NB4 (cell line): ENCODE data around the gene DNMT1.

Experiments
- DNase-seq: peaks from one replicate; pipeline ENCODE4 v3.0.0; 2010; ENCODE audit warnings: low read depth
- H3K4me3 ChIP-seq: one replicate; pipeline ENCODE4 v1.5.1; 2011; ENCODE audit warnings: mild to moderate bottlenecking, low read depth, low read length, moderate library complexity
- MYC ChIP-seq: IDR thresholded peaks from 2 replicates; pipeline ENCODE4 v1.6.1; 2011; ENCODE audit warnings: low read depth, low read length
- POLR2A ChIP-seq: IDR thresholded peaks from 2 replicates; pipeline ENCODE4 v1.6.1; 2011; ENCODE audit warnings: mild to moderate bottlenecking; ENCODE audit not compliant: insufficient read length; ENCODE audit errors: extremely low read depth
- TF ChIP-seq, protein P1 (sequence below): IDR thresholded peaks from one replicate; pipeline ENCODE4 v1.5.1; 2012; ENCODE audit warnings: low read depth, low read length
- TF ChIP-seq, protein P2 (sequence below): IDR thresholded peaks from 2 replicates; pipeline ENCODE4 v1.6.1; 2011; ENCODE audit warnings: low read depth, low read length

The DNMT1 gene

DNA sequence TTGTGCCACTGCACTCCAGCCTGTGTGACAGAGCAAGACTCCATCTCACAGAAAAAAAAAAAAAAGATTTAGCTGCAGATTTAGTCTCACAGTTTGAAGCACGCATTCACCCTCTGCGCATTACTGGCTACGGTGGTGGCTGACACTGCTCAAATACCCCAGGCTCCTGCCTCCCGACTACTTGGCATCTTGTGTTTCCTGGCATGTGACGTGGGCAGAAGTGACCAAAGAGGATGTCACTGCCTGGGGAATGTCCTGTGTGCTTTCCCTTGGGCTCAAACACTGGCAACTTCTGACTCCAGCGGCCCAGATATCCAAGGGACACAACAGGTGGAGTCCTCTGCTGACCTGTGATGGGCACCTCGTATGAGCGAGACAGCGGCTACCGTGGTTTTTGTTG lies 50.4 kb downstream of the DNMT1 start:
- no peak for DNase-seq
- no peak overlapping the region for H3K4me3 ChIP-seq
- TF ChIP-seq POLR2A (no peak), MYC (no peak)
- TF ChIP-seq, protein P1, sequence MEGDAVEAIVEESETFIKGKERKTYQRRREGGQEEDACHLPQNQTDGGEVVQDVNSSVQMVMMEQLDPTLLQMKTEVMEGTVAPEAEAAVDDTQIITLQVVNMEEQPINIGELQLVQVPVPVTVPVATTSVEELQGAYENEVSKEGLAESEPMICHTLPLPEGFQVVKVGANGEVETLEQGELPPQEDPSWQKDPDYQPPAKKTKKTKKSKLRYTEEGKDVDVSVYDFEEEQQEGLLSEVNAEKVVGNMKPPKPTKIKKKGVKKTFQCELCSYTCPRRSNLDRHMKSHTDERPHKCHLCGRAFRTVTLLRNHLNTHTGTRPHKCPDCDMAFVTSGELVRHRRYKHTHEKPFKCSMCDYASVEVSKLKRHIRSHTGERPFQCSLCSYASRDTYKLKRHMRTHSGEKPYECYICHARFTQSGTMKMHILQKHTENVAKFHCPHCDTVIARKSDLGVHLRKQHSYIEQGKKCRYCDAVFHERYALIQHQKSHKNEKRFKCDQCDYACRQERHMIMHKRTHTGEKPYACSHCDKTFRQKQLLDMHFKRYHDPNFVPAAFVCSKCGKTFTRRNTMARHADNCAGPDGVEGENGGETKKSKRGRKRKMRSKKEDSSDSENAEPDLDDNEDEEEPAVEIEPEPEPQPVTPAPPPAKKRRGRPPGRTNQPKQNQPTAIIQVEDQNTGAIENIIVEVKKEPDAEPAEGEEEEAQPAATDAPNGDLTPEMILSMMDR = no peak
- TF ChIP-seq, protein P2, sequence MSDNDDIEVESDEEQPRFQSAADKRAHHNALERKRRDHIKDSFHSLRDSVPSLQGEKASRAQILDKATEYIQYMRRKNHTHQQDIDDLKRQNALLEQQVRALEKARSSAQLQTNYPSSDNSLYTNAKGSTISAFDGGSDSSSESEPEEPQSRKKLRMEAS = no peak

DNA sequence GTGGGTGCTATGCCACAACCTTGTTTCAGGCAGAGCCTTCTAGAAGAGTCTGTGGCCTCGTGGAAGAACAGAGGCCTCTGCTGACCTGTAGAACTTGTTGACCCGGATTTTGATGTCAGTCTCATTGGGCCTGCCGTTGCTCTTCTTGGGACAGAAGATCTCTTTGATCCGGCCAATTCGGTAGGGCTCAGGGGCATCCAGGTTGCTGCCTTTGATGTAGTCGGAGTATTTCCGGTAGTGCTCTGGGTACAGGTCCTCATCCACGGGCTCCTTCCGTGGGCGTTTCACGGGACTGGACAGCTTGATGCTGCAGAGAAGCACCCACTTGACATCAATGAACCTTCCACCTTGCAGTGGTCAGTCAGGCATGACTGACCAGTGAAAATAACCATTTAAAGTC lies 51.1 kb downstream of the DNMT1 start:
- no peak for DNase-seq

DNA sequence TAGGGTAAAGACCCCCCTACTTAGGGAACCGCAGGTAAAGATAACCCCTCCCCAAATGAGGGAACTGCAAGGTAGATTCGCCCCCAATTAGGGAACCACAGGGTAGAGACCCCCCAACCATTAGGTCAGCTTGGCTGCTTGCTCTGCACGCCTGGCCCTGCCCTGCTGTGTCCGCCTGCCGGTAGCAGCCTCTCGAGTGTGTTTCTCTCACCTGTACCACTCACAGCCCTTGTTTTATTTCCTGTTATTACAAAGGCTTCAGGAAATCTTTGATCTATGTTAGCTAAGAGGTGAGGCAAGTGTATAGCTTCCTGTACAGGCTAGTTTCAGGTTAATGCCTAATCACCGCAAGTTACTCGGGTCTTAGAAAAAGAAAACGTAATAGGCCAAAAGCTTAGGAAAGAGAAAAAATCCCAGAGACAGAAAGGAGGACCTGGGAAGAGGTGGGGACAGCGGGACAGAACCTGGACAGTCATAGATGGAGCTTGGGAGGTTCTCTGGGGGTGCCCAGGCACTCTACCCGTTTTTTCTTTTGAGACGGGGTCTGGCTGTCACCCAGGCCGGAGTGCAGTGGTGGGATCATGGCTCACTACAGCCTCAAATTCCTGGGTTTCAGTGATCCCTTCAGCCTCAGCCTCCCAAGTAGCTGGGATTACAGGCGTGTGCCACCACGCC lies 51.9 kb downstream of the DNMT1 start:
- no peak overlapping the region for H3K4me3 ChIP-seq
- TF ChIP-seq, protein P1 = no peak
- TF ChIP-seq MYC (no peak), POLR2A (no peak)
- TF ChIP-seq, protein P2 = no peak
- no peak for DNase-seq

More for the DNA sequence above, 51.1 kb downstream of the DNMT1 start:
- no peak for TF ChIP-seq POLR2A
- TF ChIP-seq, protein P1 = no peak
- TF ChIP-seq, protein P2 = no peak
- TF ChIP-seq MYC = no peak
- H3K4me3 ChIP-seq = no peak overlapping the region

DNA sequence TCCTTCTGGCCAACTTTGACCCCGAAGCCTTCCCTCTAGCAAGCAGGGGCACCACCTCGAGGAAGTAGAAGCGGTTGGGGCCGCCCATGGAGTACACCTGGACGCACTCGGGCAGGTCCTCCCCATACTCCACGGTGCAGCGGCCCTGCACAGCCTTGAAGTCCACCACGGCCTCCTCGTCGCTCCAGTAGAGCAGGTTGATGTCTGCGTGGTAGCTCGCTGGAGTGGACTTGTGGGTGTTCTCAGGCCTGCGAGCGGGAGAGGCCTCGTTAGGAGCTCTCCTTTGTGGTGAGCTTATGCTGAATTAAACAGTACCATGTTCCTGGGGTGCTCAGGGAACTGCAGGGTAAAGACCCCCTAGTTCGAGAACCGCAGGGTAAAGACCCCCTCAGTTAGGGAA lies 52.8 kb downstream of the DNMT1 start:
- H3K4me3 ChIP-seq = no peak overlapping the region
- TF ChIP-seq, protein P2 = no peak
- TF ChIP-seq POLR2A (no peak), MYC (no peak)
- TF ChIP-seq, protein P1 = no peak
- no peak for DNase-seq

DNA sequence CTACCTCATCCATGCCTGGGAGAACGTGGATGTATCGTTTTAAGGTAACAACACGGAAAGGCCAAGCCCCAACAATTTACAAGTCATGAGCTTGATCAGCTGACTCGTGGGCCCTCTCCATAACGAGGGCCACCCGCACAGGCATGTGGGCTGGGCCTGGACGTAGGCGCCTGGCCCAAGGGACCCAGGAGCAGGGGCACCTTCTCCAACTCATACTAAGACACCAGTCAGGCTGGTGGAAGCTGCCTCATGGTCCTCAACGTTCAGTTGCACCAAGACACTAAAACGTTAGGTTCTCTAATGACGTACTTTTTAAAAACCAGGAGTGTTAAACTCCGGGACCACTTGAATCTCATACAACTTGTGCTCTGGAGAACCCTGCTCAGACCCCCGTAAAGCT lies 53.3 kb downstream of the DNMT1 start:
- H3K4me3 ChIP-seq = no peak overlapping the region
- DNase-seq = no peak
- TF ChIP-seq, protein P1 = no peak
- TF ChIP-seq MYC = no peak
- no peak for TF ChIP-seq POLR2A
- TF ChIP-seq, protein P2 = no peak
